WTC11 (cell line): Measurements from ENCODE around the gene KIAA0930. TPM values are rescaled to one million over a fixed set of nuclear protein-coding genes. Genes with fewer than 3 reads are reported as not detected.
"Not testable (repeated sequence)": the region's sequence is repeated elsewhere in the genome, so short reads cannot be mapped to it uniquely, and the experiment has no call there.

Experiments
- ATAC-seq: fragments of 200-7000 bp; cut with Tn5 transposase; 2 replicates; pipeline ENCODE4 v1.10.0; 2021; ENCODE audit warnings: mild to moderate bottlenecking, moderate library complexity
- CTCF ChIA-PET: fragments of 300-600 bp; sonication (Branson Sonifier 250); formaldehyde crosslinking; loops from one replicate; lab custom pipeline; 2021; ENCODE audit warnings: antibody characterized with exemption; lab: Charles Lee
- POLR2A ChIA-PET: fragments of 350-600 bp; sonication (Branson Sonifier 250); formaldehyde crosslinking; loops from one replicate; lab custom pipeline; 2021; ENCODE audit warnings: antibody characterized with exemption; lab: Charles Lee
- DNase-seq: peaks from one replicate; pipeline ENCODE4 v3.0.0; 2021; ENCODE audit warnings: low spot score
- H3K27ac Mint-ChIP-seq: 2 replicates; pipeline ENCODE4 v1.8.0; 2021; ENCODE audit warnings: mixed read lengths
- H3K27me3 Mint-ChIP-seq: 2 replicates; pipeline ENCODE4 v1.8.0; 2021; ENCODE audit warnings: low read depth, mild to moderate bottlenecking, moderate library complexity, mixed read lengths
- H3K36me3 Mint-ChIP-seq: 2 replicates; pipeline ENCODE4 v1.8.0; 2021; ENCODE audit warnings: mixed read lengths
- H3K4me1 Mint-ChIP-seq: 2 replicates; pipeline ENCODE4 v1.8.0; 2022; ENCODE audit warnings: mixed read lengths
- H3K4me3 Mint-ChIP-seq: 2 replicates; pipeline ENCODE4 v1.8.0; 2021; ENCODE audit warnings: mild to moderate bottlenecking, moderate library complexity, mixed read lengths
- H3K9me3 Mint-ChIP-seq: 2 replicates; pipeline ENCODE4 v1.8.0; 2021; ENCODE audit warnings: mixed read lengths
- CREB1 ChIP-seq: sonication (generic); formaldehyde crosslinking; IDR thresholded peaks from 2 replicates; pipeline ENCODE4 v1.8.0; 2023; ENCODE audit warnings: mild to moderate bottlenecking, missing genetic modification reagents
- CREM ChIP-seq: sonication (generic); formaldehyde crosslinking; IDR thresholded peaks from 2 replicates; pipeline ENCODE4 v1.8.1; 2022; ENCODE audit warnings: mild to moderate bottlenecking, missing genetic modification reagents, moderate library complexity
- ESRRA ChIP-seq: sonication (generic); formaldehyde crosslinking; IDR thresholded peaks from 2 replicates; pipeline ENCODE4 v1.8.1; 2022; ENCODE audit warnings: mild to moderate bottlenecking, missing genetic modification reagents, borderline replicate concordance
- FOXP1 ChIP-seq: sonication (generic); formaldehyde crosslinking; IDR thresholded peaks from 2 replicates; pipeline ENCODE4 v1.8.0; 2022; ENCODE audit warnings: missing genetic modification reagents, mild to moderate bottlenecking, moderate library complexity, borderline replicate concordance
- IRF2 ChIP-seq: sonication (generic); formaldehyde crosslinking; IDR thresholded peaks from 2 replicates; pipeline ENCODE4 v1.8.0; 2022; ENCODE audit warnings: low read depth, missing genetic modification reagents, borderline replicate concordance
- KAT7 ChIP-seq: sonication (generic); formaldehyde crosslinking; IDR thresholded peaks from 2 replicates; pipeline ENCODE4 v1.8.1; 2023; ENCODE audit warnings: missing genetic modification reagents, mild to moderate bottlenecking, borderline replicate concordance
- MXD4 ChIP-seq: fragments of 250-450 bp; sonication (Bioruptor Pico); IDR thresholded peaks from 2 replicates; pipeline ENCODE4 v1.8.0; 2021; ENCODE audit warnings: mild to moderate bottlenecking, moderate library complexity, borderline replicate concordance
- NR1H2 ChIP-seq: sonication (generic); formaldehyde crosslinking; IDR thresholded peaks from 2 replicates; pipeline ENCODE4 v1.9.0; 2021; ENCODE audit warnings: mild to moderate bottlenecking, moderate library complexity, missing genetic modification reagents
- NR3C1 ChIP-seq: sonication (generic); formaldehyde crosslinking; conservative IDR thresholded peaks from 2 replicates; pipeline ENCODE4 v1.8.1; 2023; ENCODE audit warnings: low read depth, mild to moderate bottlenecking, missing genetic modification reagents
- PREB ChIP-seq: sonication (generic); formaldehyde crosslinking; IDR thresholded peaks from 2 replicates; pipeline ENCODE4 v1.8.1; 2022; ENCODE audit warnings: mild to moderate bottlenecking, missing genetic modification reagents, moderate library complexity, borderline replicate concordance
- RELA ChIP-seq: sonication (generic); formaldehyde crosslinking; IDR thresholded peaks from 2 replicates; pipeline ENCODE4 v1.8.1; 2022; ENCODE audit warnings: missing genetic modification reagents, mild to moderate bottlenecking, borderline replicate concordance
- RORB ChIP-seq: fragments of 250-450 bp; sonication (Bioruptor Pico); IDR thresholded peaks from 2 replicates; pipeline ENCODE4 v1.9.0; 2021; ENCODE audit warnings: mild to moderate bottlenecking
- SMAD3 ChIP-seq: sonication (generic); formaldehyde crosslinking; IDR thresholded peaks from 2 replicates; pipeline ENCODE4 v1.8.0; 2022; ENCODE audit warnings: missing genetic modification reagents, mild to moderate bottlenecking, borderline replicate concordance
- SMAD4 ChIP-seq: sonication (generic); formaldehyde crosslinking; IDR thresholded peaks from 2 replicates; pipeline ENCODE4 v1.8.0; 2022; ENCODE audit warnings: mild to moderate bottlenecking, missing genetic modification reagents
- TEAD4 ChIP-seq: sonication (generic); formaldehyde crosslinking; IDR thresholded peaks from 2 replicates; pipeline ENCODE4 v1.8.0; 2022; ENCODE audit warnings: mild to moderate bottlenecking, missing genetic modification reagents
- USF1 ChIP-seq: sonication (generic); formaldehyde crosslinking; IDR thresholded peaks from 2 replicates; pipeline ENCODE4 v1.8.0; 2022; ENCODE audit warnings: mild to moderate bottlenecking, missing genetic modification reagents
- ZNF121 ChIP-seq: sonication (generic); formaldehyde crosslinking; IDR thresholded peaks from 2 replicates; pipeline ENCODE4 v1.8.0; 2023; ENCODE audit warnings: missing genetic modification reagents
- ZNF138 ChIP-seq: sonication (generic); formaldehyde crosslinking; conservative IDR thresholded peaks from 2 replicates; pipeline ENCODE4 v1.8.1; 2022; ENCODE audit warnings: mild to moderate bottlenecking, moderate library complexity, missing genetic modification reagents
- ZNF281 ChIP-seq: sonication (generic); formaldehyde crosslinking; IDR thresholded peaks from 2 replicates; pipeline ENCODE4 v1.8.0; 2023; ENCODE audit warnings: mild to moderate bottlenecking, missing genetic modification reagents
- ZNF317 ChIP-seq: sonication (generic); formaldehyde crosslinking; IDR thresholded peaks from 2 replicates; pipeline ENCODE4 v1.8.1; 2023; ENCODE audit warnings: low read depth, mild to moderate bottlenecking, moderate library complexity, missing genetic modification reagents, borderline replicate concordance
- ZNF423 ChIP-seq: fragments of 250-450 bp; sonication (Bioruptor Pico); IDR thresholded peaks from 2 replicates; pipeline ENCODE4 v2.1.2; 2022; ENCODE audit warnings: mild to moderate bottlenecking, moderate library complexity
- ZNF671 ChIP-seq: fragments of 250-450 bp; sonication (Bioruptor Pico); IDR thresholded peaks from 2 replicates; pipeline ENCODE4 v1.8.0; 2021; ENCODE audit warnings: mild to moderate bottlenecking
- total RNA-seq: library from RNA; stranded (reverse); gene quantifications from 3 replicates; pipeline ENCODE4 v1.2.3, GENCODE V29; 2021
- TF ChIP-seq, protein P1 (sequence below): sonication (generic); formaldehyde crosslinking; IDR thresholded peaks from 2 replicates; pipeline ENCODE4 v1.8.1; 2023; ENCODE audit warnings: mild to moderate bottlenecking, missing genetic modification reagents, moderate library complexity
- TF ChIP-seq, protein P2 (sequence below): sonication (generic); formaldehyde crosslinking; IDR thresholded peaks from 2 replicates; pipeline ENCODE4 v1.8.0; 2022; ENCODE audit warnings: mild to moderate bottlenecking, missing genetic modification reagents

KIAA0930 gene
- total RNA-seq, 1 experiment from 2014 or later, result 62.1 TPM

DNA sequence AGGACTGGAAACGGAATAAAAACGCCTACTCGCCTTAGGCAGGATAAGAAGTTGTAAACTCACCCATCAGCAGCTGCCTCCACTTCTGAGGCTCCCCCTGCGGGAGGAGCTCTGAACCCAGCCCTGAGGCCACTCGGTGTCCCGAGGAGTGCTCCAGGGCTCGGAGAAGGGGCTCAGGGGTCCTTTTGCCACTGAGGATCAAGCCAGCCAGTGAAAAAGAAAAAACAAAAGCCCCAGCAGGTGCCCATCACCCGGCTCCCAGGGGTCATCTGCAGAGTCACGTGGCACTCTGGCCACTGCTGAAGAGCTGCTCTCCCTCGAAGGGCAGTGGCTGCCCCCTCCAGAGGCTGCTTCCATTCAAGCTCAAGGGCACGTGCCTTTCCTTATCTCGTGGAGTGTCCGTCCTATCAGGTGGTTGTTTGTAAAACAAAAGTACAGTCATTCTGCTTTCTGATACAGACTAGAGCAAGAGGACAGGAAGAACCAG is 48.0 kb downstream of the KIAA0930 start (continued):
- TF ChIP-seq ZNF281 (CRISPR knock-in tag), result no peak
- no peak for TF ChIP-seq CREB1
- TF ChIP-seq, protein P1, sequence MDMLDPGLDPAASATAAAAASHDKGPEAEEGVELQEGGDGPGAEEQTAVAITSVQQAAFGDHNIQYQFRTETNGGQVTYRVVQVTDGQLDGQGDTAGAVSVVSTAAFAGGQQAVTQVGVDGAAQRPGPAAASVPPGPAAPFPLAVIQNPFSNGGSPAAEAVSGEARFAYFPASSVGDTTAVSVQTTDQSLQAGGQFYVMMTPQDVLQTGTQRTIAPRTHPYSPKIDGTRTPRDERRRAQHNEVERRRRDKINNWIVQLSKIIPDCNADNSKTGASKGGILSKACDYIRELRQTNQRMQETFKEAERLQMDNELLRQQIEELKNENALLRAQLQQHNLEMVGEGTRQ (CRISPR knock-in tag), result peak; percentile 85
- peak; percentile 87 for TF ChIP-seq USF1 (CRISPR knock-in tag)
- TF ChIP-seq, protein P2, sequence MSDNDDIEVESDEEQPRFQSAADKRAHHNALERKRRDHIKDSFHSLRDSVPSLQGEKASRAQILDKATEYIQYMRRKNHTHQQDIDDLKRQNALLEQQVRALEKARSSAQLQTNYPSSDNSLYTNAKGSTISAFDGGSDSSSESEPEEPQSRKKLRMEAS (CRISPR knock-in tag), result peak; percentile 73
- TF ChIP-seq ZNF317 (CRISPR knock-in tag), result no peak
- no peak for TF ChIP-seq ZNF121 (CRISPR knock-in tag)
- TF ChIP-seq ZNF138 (CRISPR knock-in tag), result no peak
- TF ChIP-seq IRF2 (CRISPR knock-in tag), result no peak
- no peak for TF ChIP-seq CREM (CRISPR knock-in tag)
- TF ChIP-seq RELA (CRISPR knock-in tag), result no peak
- TF ChIP-seq ZNF423, result peak; percentile 54
- TF ChIP-seq PREB (CRISPR knock-in tag), result no peak
- TF ChIP-seq KAT7 (CRISPR knock-in tag), result no peak
- TF ChIP-seq FOXP1, result no peak

DNA sequence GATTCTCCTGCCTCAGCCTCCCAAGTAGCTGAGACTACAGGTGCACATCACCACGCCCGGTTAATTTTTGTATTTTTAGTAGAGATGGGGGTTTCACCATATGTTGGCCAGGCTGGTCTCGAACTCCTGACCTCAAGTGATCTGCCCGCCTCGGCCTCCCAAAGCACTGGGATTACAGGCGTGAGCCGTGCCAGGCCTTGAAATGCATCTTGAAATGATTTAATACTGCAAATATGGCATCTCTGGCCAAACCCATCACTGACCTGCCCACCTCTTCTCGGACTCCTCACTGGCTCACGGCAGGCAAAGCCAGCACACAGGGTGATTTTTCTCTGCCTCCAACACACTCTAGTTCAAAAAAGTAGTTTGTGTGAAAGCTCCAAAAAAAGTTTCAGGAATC is 48.9 kb downstream of the KIAA0930 start:
- not testable (repeated sequence) for H3K36me3 Mint-ChIP-seq, DNase-seq, H3K9me3 Mint-ChIP-seq, H3K4me3 Mint-ChIP-seq, H3K27me3 Mint-ChIP-seq, ATAC-seq
- CTCF ChIA-PET, result interaction anchor here (0.9 to 4.0 kb wide), 4 partner anchors 17 to 251 kb away, joined by 3 to 49 read pairs (median 4); no protein-coding TSS in a partner anchor
- Mint-ChIP-seq H3K27ac (0 out of 2 replicates have a peak overlapping the region, but pooled peaks have one; percentile 58), H3K4me1 (peaks cover 30% of the 10 kb centered on the region)
- POLR2A ChIA-PET, result interaction anchor here (0.6 to 0.7 kb wide), 2 partner anchors 100 to 184 kb away, joined by 4 to 5 read pairs; no protein-coding TSS in a partner anchor

DNA sequence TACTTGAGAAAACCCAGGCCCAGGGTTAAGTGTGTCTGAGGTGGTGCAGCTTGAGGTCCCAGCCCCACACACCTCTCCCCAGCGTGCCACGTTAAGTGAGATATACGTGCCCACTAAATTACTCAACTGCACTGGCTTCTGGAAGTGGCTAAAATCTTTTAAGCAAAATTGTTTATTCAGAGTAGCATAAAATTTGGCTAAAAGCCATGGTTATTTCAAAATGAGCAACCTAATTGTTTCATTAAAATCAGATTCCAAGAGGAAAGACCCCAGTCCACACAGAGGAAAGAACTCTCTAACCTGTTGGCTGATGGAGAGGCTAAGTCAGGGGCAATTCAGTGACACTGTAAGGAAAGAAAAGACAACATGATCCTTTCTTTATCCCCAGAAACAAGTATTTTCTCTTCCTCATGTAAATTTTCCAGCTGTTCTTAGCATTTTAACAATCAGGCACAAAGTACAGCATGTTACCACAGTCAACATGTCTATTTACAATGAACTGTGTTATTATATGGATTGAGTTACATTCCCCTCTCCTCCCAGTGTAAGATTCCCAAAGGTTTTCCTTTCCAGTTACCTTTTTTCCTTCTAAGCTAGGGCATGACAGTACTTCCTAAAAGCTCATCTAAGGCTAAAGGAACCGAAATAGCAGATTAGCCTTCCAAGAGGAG is 50.4 kb downstream of the KIAA0930 start:
- POLR2A ChIA-PET, result no interaction called here
- peaks cover 30% of the 10 kb centered on the region for H3K4me1 Mint-ChIP-seq
- ATAC-seq, result no peak
- TF ChIP-seq TEAD4 (CRISPR knock-in tag), result no peak
- no peak for TF ChIP-seq SMAD4 (CRISPR knock-in tag)
- TF ChIP-seq PREB (CRISPR knock-in tag), result no peak
- TF ChIP-seq ZNF423, result no peak
- no peak for TF ChIP-seq NR1H2
- TF ChIP-seq ZNF671 (CRISPR knock-in tag), result no peak
- TF ChIP-seq MXD4 (CRISPR knock-in tag), result no peak
- TF ChIP-seq SMAD3, result no peak
- no peak for TF ChIP-seq ESRRA (CRISPR knock-in tag)
- TF ChIP-seq NR3C1 (CRISPR knock-in tag), result no peak
- TF ChIP-seq RORB (CRISPR knock-in tag), result no peak

More for the DNA sequence above, 50.4 kb downstream of the KIAA0930 start:
- H3K9me3 Mint-ChIP-seq, result no peaks in the 10 kb centered on the region
- CTCF ChIA-PET, result interaction anchor here (4.0 kb wide), 1 partner anchor 18 kb away, joined by 49 read pairs; no protein-coding TSS in a partner anchor
- peaks cover 7% of the 10 kb centered on the region; the same call in 1 of the 2 replicates for H3K36me3 Mint-ChIP-seq
- H3K4me3 Mint-ChIP-seq, result no peak overlapping the region
- DNase-seq, result no peak
- no peaks in the 10 kb centered on the region for H3K27me3 Mint-ChIP-seq
- peak overlapping the region; percentile 28; the same call in 1 of the 2 replicates for H3K27ac Mint-ChIP-seq
